Left ventricle myocardium superior (tissue), 1 donor: ENCODE results near the gene EFHC2. TPM values are rescaled to one million over a fixed set of nuclear protein-coding genes. Genes with fewer than 3 reads are reported as not detected.
A peak's percentile ranks its signal among the peaks of the same experiment; 100 is the strongest.
"Not testable (repeated sequence)": the region's sequence is repeated elsewhere in the genome, so short reads cannot be mapped to it uniquely, and the experiment has no call there.

ENCODE experiments used
- ATAC-seq: fragments of 200-7000 bp; cut with Tn5 transposase; one replicate; pipeline ENCODE4 v1.9.1; 2020; ENCODE audit warnings: mild to moderate bottlenecking, moderate library complexity
- DNase-seq: peaks from one replicate; pipeline ENCODE4 v3.0.0-alpha.2; 2020
- intact Hi-C: fragments of 100-400 bp; cut with micrococcal nuclease; formaldehyde crosslinking; loops from one replicate; pipeline ENCODE4 v1.11.0; 2022
- total RNA-seq: library from RNA; stranded (reverse); fragmentation: NEBNext Ultra II Directional; extraction: Animal tissue kit (Norgen Biotek cat#: 25700); gene quantifications from one replicate; pipeline ENCODE4 v1.2.1, GENCODE V29; 2021
- donor health status: DM: no; HTN: yes; CAD: no; lungs with severe emphysema.

The EFHC2 gene
- total RNA-seq, 1 donor from 2014 or later = 14.6 TPM

GRCh38 chrX:44306356-44306755 is 37.1 kb downstream of the EFHC2 start:
- intact Hi-C loops = no loop called here
- no peak for ATAC-seq
- DNase-seq = no peak

- DNase-seq (no peak), ATAC-seq (no peak)
- intact Hi-C loops = no loop called here
Measured at GRCh38 chrX:44305921-44306320, 37.6 kb downstream of the EFHC2 start.

- ATAC-seq (no peak), DNase-seq (no peak)
- intact Hi-C loops = no loop called here
Measured at GRCh38 chrX:44303119-44303518, 40.4 kb downstream of the EFHC2 start.

- ATAC-seq (no peak), DNase-seq (no peak)
- intact Hi-C loops = no loop called here
Measured at GRCh38 chrX:44299177-44299576, 44.3 kb downstream of the EFHC2 start.

GRCh38 chrX:44291468-44292092 is 51.9 kb downstream of the EFHC2 start:
- ATAC-seq (no peak), DNase-seq (no peak)
- intact Hi-C loops = no loop called here

GRCh38 chrX:44290718-44291117 is 52.8 kb downstream of the EFHC2 start:
- ATAC-seq (no peak), DNase-seq (no peak)
- intact Hi-C loops = no loop called here

GRCh38 chrX:44282753-44283152 is 60.7 kb downstream of the EFHC2 start:
- DNase-seq = no peak
- intact Hi-C loops = no loop called here
- no peak for ATAC-seq

GRCh38 chrX:44280116-44280515 is 63.4 kb downstream of the EFHC2 start:
- intact Hi-C loops = no loop called here
- DNase-seq (no peak), ATAC-seq (no peak)

GRCh38 chrX:44274096-44274495 is 69.4 kb downstream of the EFHC2 start:
- ATAC-seq (no peak), DNase-seq (no peak)
- intact Hi-C loops = no loop called here

GRCh38 chrX:44267861-44268260 is 75.6 kb downstream of the EFHC2 start:
- ATAC-seq = no peak
- no peak for DNase-seq
- intact Hi-C loops = no loop called here

- ATAC-seq (no peak), DNase-seq (no peak)
- intact Hi-C loops = no loop called here
Measured at GRCh38 chrX:44267116-44267515, 76.4 kb downstream of the EFHC2 start.

- no peak for ATAC-seq
- intact Hi-C loops = no loop called here
- DNase-seq = no peak
Measured at GRCh38 chrX:44265559-44265958, 77.9 kb downstream of the EFHC2 start.

GRCh38 chrX:44264936-44265335 is 78.5 kb downstream of the EFHC2 start:
- no peak for DNase-seq
- no peak for ATAC-seq
- intact Hi-C loops = no loop called here

GRCh38 chrX:44261286-44261685 is 82.2 kb downstream of the EFHC2 start:
- ATAC-seq (no peak), DNase-seq (no peak)
- intact Hi-C loops = no loop called here

- ATAC-seq = no peak
- intact Hi-C loops = no loop called here
Measured at GRCh38 chrX:44260609-44261008, 82.9 kb downstream of the EFHC2 start.

GRCh38 chrX:44255742-44256141 is 87.7 kb downstream of the EFHC2 start:
- DNase-seq, ATAC-seq, intact Hi-C loops: not testable (repeated sequence)

More at GRCh38 chrX:44260609-44261008, 82.9 kb downstream of the EFHC2 start:
- no peak for DNase-seq

GRCh38 chrX:44253575-44253942 is 89.9 kb downstream of the EFHC2 start:
- ATAC-seq (no peak), DNase-seq (no peak)
- intact Hi-C loops = no loop called here

GRCh38 chrX:44252688-44253574 is 90.5 kb downstream of the EFHC2 start:
- DNase-seq (peak; percentile 56), ATAC-seq (peak; percentile 58)
- intact Hi-C loops = not testable (repeated sequence)

- no peak for ATAC-seq
- DNase-seq = no peak
- intact Hi-C loops = no loop called here
Measured at GRCh38 chrX:44247468-44247867, 96.0 kb downstream of the EFHC2 start.

GRCh38 chrX:44246826-44247225 is 96.6 kb downstream of the EFHC2 start:
- intact Hi-C loops = no loop called here
- no peak for ATAC-seq
- DNase-seq = no peak

GRCh38 chrX:44245733-44246132 is 97.7 kb downstream of the EFHC2 start:
- no peak for DNase-seq
- no peak for ATAC-seq
- intact Hi-C loops = no loop called here
